Sigmoid colon (tissue), 4 donors: ENCODE results near the gene SETBP1.

Source experiments
- CTCF ChIP-seq, 4 experiments: fragments of 450-650 bp in 3 of 4; fragments of 200-600 bp in 1 of 4; IDR thresholded peaks; one replicate each; pipeline ENCODE4 v1.5.1; 2016 to 2019; ENCODE audit warnings: antibody characterized with exemption in 4 of 4, mild to moderate bottlenecking in 3 of 4, moderate library complexity in 2 of 4
- EP300 ChIP-seq, 4 donors: sonication (generic); formaldehyde crosslinking; IDR thresholded peaks; one replicate each; pipeline ENCODE4 v1.6.1; 2017; ENCODE audit warnings: antibody characterized with exemption in 4 of 4
- POLR2A ChIP-seq, 2 donors: fragments of 450-650 bp; IDR thresholded peaks; one replicate each; pipeline ENCODE4 v1.6.1; 2016; ENCODE audit warnings: antibody characterized with exemption in 2 of 2, mild to moderate bottlenecking in 2 of 2, moderate library complexity in 2 of 2
- POLR2AphosphoS5 ChIP-seq, 4 donors: sonication (generic); formaldehyde crosslinking; IDR thresholded peaks; one replicate each; pipeline ENCODE4 v1.6.1; 2017; ENCODE audit warnings: antibody characterized with exemption in 4 of 4

GRCh38 chr18:44878335-44878734 lies 197.6 kb downstream of the SETBP1 start:
- no peak for TF ChIP-seq POLR2A (IDR thresholded peaks at IDR 0.05)
- TF ChIP-seq CTCF (IDR thresholded peaks at IDR 0.05) = no peak
- no peak for TF ChIP-seq POLR2AphosphoS5 (IDR thresholded peaks at IDR 0.05)
- TF ChIP-seq EP300 (IDR thresholded peaks at IDR 0.05) = no peak
